OCI-LY1 (cell line): ENCODE data around the gene AHI1.

Source experiments
- H2AFZ ChIP-seq: fragments of 200-600 bp; sonication (generic), shearing (Covaris generic); 2 replicates; pipeline ENCODE4 v1.6.0; 2014; ENCODE audit warnings: antibody characterized with exemption, mild to moderate bottlenecking, low read length
- H3F3A ChIP-seq: fragments of 200-600 bp; sonication (generic), shearing (Covaris generic); 2 replicates; pipeline ENCODE4 v1.6.0; 2014; ENCODE audit warnings: mild to moderate bottlenecking, antibody characterized with exemption, low read length, moderate library complexity; ENCODE audit not compliant: insufficient read depth
- H3K27ac ChIP-seq: fragments of 200-600 bp; sonication (generic); 2 replicates; pipeline ENCODE4 v1.5.1; 2014; ENCODE audit warnings: low read length, mixed run types, mild to moderate bottlenecking, low read depth; ENCODE audit not compliant: poor library complexity, severe bottlenecking
- H3K27me3 ChIP-seq: fragments of 200-600 bp; sonication (generic); 2 replicates; pipeline ENCODE4 v1.6.0; 2014; ENCODE audit warnings: antibody characterized with exemption, mild to moderate bottlenecking, low read length, moderate library complexity; ENCODE audit not compliant: insufficient read depth
- H3K36me3 ChIP-seq: fragments of 200-600 bp; sonication (generic); 2 replicates; pipeline ENCODE4 v1.6.1; 2014; ENCODE audit warnings: mild to moderate bottlenecking, antibody characterized with exemption, low read length, moderate library complexity, mixed read lengths; ENCODE audit not compliant: insufficient read depth
- H3K4me1 ChIP-seq: fragments of 200-600 bp; sonication (generic); 2 replicates; pipeline ENCODE4 v1.5.1; 2014; ENCODE audit warnings: mild to moderate bottlenecking, low read length, moderate library complexity; ENCODE audit not compliant: insufficient read depth, severe bottlenecking
- H3K4me2 ChIP-seq: fragments of 200-600 bp; sonication (generic), shearing (Covaris generic); 2 replicates; pipeline ENCODE4 v1.6.1; 2014; ENCODE audit warnings: low read length
- H3K4me3 ChIP-seq: fragments of 200-600 bp; sonication (generic); 2 replicates; pipeline ENCODE4 v1.5.1; 2014; ENCODE audit warnings: low read length, low read depth, mild to moderate bottlenecking, mixed read lengths; ENCODE audit not compliant: poor library complexity, severe bottlenecking
- H3K79me2 ChIP-seq: fragments of 200-600 bp; shearing (Covaris generic); 2 replicates; pipeline ENCODE4 v1.6.1; 2016; ENCODE audit warnings: mixed run types, low read length, mixed read lengths; ENCODE audit not compliant: insufficient read depth
- H3K9ac ChIP-seq: fragments of 200-600 bp; sonication (generic), shearing (Covaris generic); 2 replicates; pipeline ENCODE4 v1.6.1; 2014; ENCODE audit warnings: mild to moderate bottlenecking, low read length, mixed read lengths
- H3K9me2 ChIP-seq: fragments of 200-600 bp; sonication (generic), shearing (Covaris generic); 2 replicates; pipeline ENCODE4 v1.6.1; 2014; ENCODE audit warnings: low read depth, mild to moderate bottlenecking, low read length, mixed read lengths
- H3K9me3 ChIP-seq: fragments of 200-600 bp; shearing (Covaris generic); 2 replicates; pipeline ENCODE4 v1.6.1; 2014; ENCODE audit warnings: low read length, mixed read lengths
- H4K20me1 ChIP-seq: fragments of 200-600 bp; sonication (generic), shearing (Covaris generic); 2 replicates; pipeline ENCODE4 v1.6.0; 2016; ENCODE audit warnings: mild to moderate bottlenecking, low read length; ENCODE audit not compliant: insufficient read depth
- CTCF ChIP-seq: fragments of 200-600 bp; sonication (generic), shearing (Covaris generic); IDR thresholded peaks from 2 replicates; pipeline ENCODE4 v1.5.1; 2017; ENCODE audit warnings: mild to moderate bottlenecking, antibody characterized with exemption, low read length, moderate library complexity, mixed read lengths
- EZH2 ChIP-seq: fragments of 200-600 bp; sonication (generic), shearing (Covaris generic); IDR thresholded peaks from 2 replicates; pipeline ENCODE4 v1.8.0; 2017; ENCODE audit warnings: borderline replicate concordance, mixed run types, mild to moderate bottlenecking, antibody characterized with exemption, low read length, moderate library complexity, mixed read lengths

AHI1 gene

GRCh38 chr6:135534773-135535380 is 37.3 kb upstream of the AHI1 start:
- Histone ChIP-seq H3K79me2 (no peaks in the 10 kb centered on the region), H3K27ac (no peak overlapping the region)
- TF ChIP-seq CTCF (no peak), EZH2 (no peak)

GRCh38 chr6:135532559-135532958 is 35.0 kb upstream of the AHI1 start:
- no peaks in the 10 kb centered on the region for H3F3A ChIP-seq
- no peaks in the 10 kb centered on the region for H3K9me2 ChIP-seq
- no peak overlapping the region for H3K4me2 ChIP-seq
- no peaks in the 10 kb centered on the region for H3K36me3 ChIP-seq
- no peaks in the 10 kb centered on the region for H3K27me3 ChIP-seq
- no peak overlapping the region for H3K4me3 ChIP-seq
- no peaks in the 10 kb centered on the region for H3K4me1 ChIP-seq
- no peaks in the 10 kb centered on the region for H4K20me1 ChIP-seq
- H3K27ac ChIP-seq: no peak overlapping the region
- TF ChIP-seq CTCF (no peak), EZH2 (no peak)
- no peaks in the 10 kb centered on the region for H3K79me2 ChIP-seq
- no peak overlapping the region for H2AFZ ChIP-seq
- no peaks in the 10 kb centered on the region for H3K9me3 ChIP-seq
- H3K9ac ChIP-seq: no peak overlapping the region

More at GRCh38 chr6:135534773-135535380, 37.3 kb upstream of the AHI1 start:
- no peaks in the 10 kb centered on the region for H3K4me1 ChIP-seq
- no peaks in the 10 kb centered on the region for H3K9me2 ChIP-seq
- no peak overlapping the region for H3K9ac ChIP-seq
- no peaks in the 10 kb centered on the region for H3K9me3 ChIP-seq
- no peaks in the 10 kb centered on the region for H3K27me3 ChIP-seq
- H3K36me3 ChIP-seq: no peaks in the 10 kb centered on the region
- H3K4me3 ChIP-seq: no peak overlapping the region
- no peak overlapping the region for H3K4me2 ChIP-seq
- no peak overlapping the region for H2AFZ ChIP-seq
- no peaks in the 10 kb centered on the region for H4K20me1 ChIP-seq
- H3F3A ChIP-seq: no peaks in the 10 kb centered on the region

GRCh38 chr6:135531954-135532490 is 34.5 kb upstream of the AHI1 start:
- Histone ChIP-seq H3F3A (no peaks in the 10 kb centered on the region), H4K20me1 (no peaks in the 10 kb centered on the region), H3K27me3 (no peaks in the 10 kb centered on the region), H3K9me3 (no peaks in the 10 kb centered on the region), H3K4me1 (no peaks in the 10 kb centered on the region), H2AFZ (no peak overlapping the region), H3K79me2 (no peaks in the 10 kb centered on the region), H3K4me3 (no peak overlapping the region), H3K36me3 (no peaks in the 10 kb centered on the region), H3K27ac (no peak overlapping the region), H3K4me2 (no peak overlapping the region), H3K9me2 (no peaks in the 10 kb centered on the region), H3K9ac (no peak overlapping the region)
- no peak for TF ChIP-seq CTCF
- TF ChIP-seq EZH2: no peak
